Measurements from ENCODE around the gene TCP10L.
A peak's percentile ranks its signal among the peaks of the same experiment; 100 is the strongest.
"Not testable (repeated sequence)": the region's sequence is repeated elsewhere in the genome, so short reads cannot be mapped to it uniquely, and the experiment has no call there.

TCP10L gene

GRCh38 chr21:32585970-32586369 lies 647 bp upstream of the TCP10L start:
- no peak for DNase-seq

- DNase-seq, result no peak
Observed at GRCh38 chr21:32584472-32584871, 851 bp downstream of the TCP10L start.

- no peak for DNase-seq
Observed at GRCh38 chr21:32581732-32582131, 3.6 kb downstream of the TCP10L start.

GRCh38 chr21:32580949-32581348 lies 4.4 kb downstream of the TCP10L start:
- no peak for DNase-seq

- no peak for DNase-seq
Observed at GRCh38 chr21:32578107-32578691, 7.1 kb downstream of the TCP10L start.

- DNase-seq, result no peak
Observed at GRCh38 chr21:32576011-32576410, 9.3 kb downstream of the TCP10L start.

- DNase-seq, result no peak
Observed at GRCh38 chr21:32574946-32575925, 10.1 kb downstream of the TCP10L start.

GRCh38 chr21:32572574-32573420 lies 12.5 kb downstream of the TCP10L start:
- DNase-seq, result no peak

GRCh38 chr21:32570456-32570855 lies 14.9 kb downstream of the TCP10L start:
- no peak for DNase-seq

GRCh38 chr21:32569261-32570230 lies 15.8 kb downstream of the TCP10L start:
- DNase-seq, result peak; percentile 77

- no peak for DNase-seq
Observed at GRCh38 chr21:32567626-32568025, 17.7 kb downstream of the TCP10L start.

- no peak for DNase-seq
Observed at GRCh38 chr21:32566741-32567389, 18.5 kb downstream of the TCP10L start.

GRCh38 chr21:32565856-32566465 lies 19.4 kb downstream of the TCP10L start:
- no peak for DNase-seq

GRCh38 chr21:32562915-32563314 lies 22.4 kb downstream of the TCP10L start:
- DNase-seq, result no peak

GRCh38 chr21:32562426-32562825 lies 22.9 kb downstream of the TCP10L start:
- no peak for DNase-seq

- DNase-seq, result not testable (repeated sequence)
Observed at GRCh38 chr21:32561476-32561875, 23.8 kb downstream of the TCP10L start.

- DNase-seq, result no peak
Observed at GRCh38 chr21:32560896-32561295, 24.4 kb downstream of the TCP10L start.

GRCh38 chr21:32559006-32559610 lies 26.2 kb downstream of the TCP10L start:
- DNase-seq, result no peak

- DNase-seq, result no peak
Observed at GRCh38 chr21:32558106-32558505, 27.2 kb downstream of the TCP10L start.

- DNase-seq, result no peak
Observed at GRCh38 chr21:32554832-32555638, 30.3 kb downstream of the TCP10L start.

Measured in T-helper 9 cell (primary cell).